GM21360 (cell line): Measurements from ENCODE around the gene MX2.

ENCODE experiments used
- ATAC-seq: cut with Tn5 transposase; IDR thresholded peaks from one replicate; pipeline ENCODE4 v1.9.1; 2021; ENCODE audit warnings: mild to moderate bottlenecking, moderate library complexity; ENCODE audit not compliant: unreplicated experiment

Gene MX2

GRCh38 chr21:41432562-41433460 lies 71.0 kb downstream of the MX2 start:
- ATAC-seq, result no peak

GRCh38 chr21:41433566-41433965 lies 71.7 kb downstream of the MX2 start:
- no peak for ATAC-seq

- ATAC-seq, result no peak
These were observed 73.9 kb downstream of the MX2 start for GRCh38 chr21:41435706-41436105.

- ATAC-seq, result no peak
These were observed 75.9 kb downstream of the MX2 start for GRCh38 chr21:41437729-41438128.

GRCh38 chr21:41438425-41439113 lies 76.7 kb downstream of the MX2 start:
- ATAC-seq, result no peak

- no peak for ATAC-seq
These were observed 77.4 kb downstream of the MX2 start for GRCh38 chr21:41439248-41439647.

- ATAC-seq, result no peak
These were observed 79.7 kb downstream of the MX2 start for GRCh38 chr21:41441546-41441945.

- no peak for ATAC-seq
These were observed 80.8 kb downstream of the MX2 start for GRCh38 chr21:41442481-41443186.

GRCh38 chr21:41443562-41443961 lies 81.7 kb downstream of the MX2 start:
- no peak for ATAC-seq

- no peak for ATAC-seq
These were observed 83.1 kb downstream of the MX2 start for GRCh38 chr21:41444703-41445464.

GRCh38 chr21:41445465-41445862 lies 83.6 kb downstream of the MX2 start:
- ATAC-seq, result no peak

GRCh38 chr21:41446586-41446985 lies 84.8 kb downstream of the MX2 start:
- ATAC-seq, result no peak

GRCh38 chr21:41447356-41447755 lies 85.5 kb downstream of the MX2 start:
- ATAC-seq, result no peak

- no peak for ATAC-seq
These were observed 87.8 kb downstream of the MX2 start for GRCh38 chr21:41449613-41450012.

- ATAC-seq, result no peak
These were observed 90.2 kb downstream of the MX2 start for GRCh38 chr21:41451753-41452676.

- ATAC-seq, result no peak
These were observed 91.4 kb downstream of the MX2 start for GRCh38 chr21:41453198-41453597.

- no peak for ATAC-seq
These were observed 91.9 kb downstream of the MX2 start for GRCh38 chr21:41453761-41454160.

GRCh38 chr21:41458121-41458520 lies 96.3 kb downstream of the MX2 start:
- ATAC-seq, result no peak

- no peak for ATAC-seq
These were observed 96.7 kb downstream of the MX2 start for GRCh38 chr21:41458559-41458958.
